ENCODE measurements around the gene B3GNT9.

DNA sequence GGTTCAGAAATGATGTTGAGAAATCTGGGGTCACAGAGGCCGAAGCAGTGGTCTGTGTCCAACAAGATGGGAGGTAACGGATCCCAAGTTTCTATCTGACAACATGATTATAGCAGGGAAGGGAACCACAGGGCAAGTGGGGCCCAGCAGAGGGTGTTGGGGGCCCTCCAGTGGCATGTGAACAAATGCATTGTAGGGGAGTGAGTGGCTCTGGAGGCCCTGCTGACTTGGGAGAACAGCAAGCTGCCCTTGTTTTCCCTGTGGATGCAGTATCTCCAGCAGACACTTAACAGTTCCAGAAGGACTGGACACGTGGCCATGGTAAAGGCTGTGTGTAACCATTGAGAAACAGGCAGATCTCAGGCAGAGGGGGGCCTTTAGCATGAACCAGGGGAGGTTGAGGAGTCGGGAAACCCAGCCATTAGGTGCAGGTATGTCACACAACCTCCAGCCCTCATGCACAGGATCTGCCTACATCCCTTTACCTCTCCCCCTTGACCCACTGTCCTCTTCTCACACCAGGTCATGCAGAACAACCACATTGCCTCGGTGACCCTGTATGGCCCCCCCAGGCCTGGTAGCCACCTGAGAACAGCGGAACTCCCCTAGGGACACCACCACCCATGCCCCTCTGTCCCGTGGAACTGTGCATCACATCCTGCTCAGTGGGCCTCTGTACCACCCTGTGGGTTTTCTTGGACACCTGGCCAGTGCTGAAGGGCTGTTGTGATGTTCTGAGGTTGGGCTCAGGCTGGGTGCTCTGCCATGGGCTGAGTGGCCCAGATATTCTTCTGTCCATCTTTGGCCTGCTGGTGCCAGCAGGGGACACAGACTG is 4.1 kb downstream of the B3GNT9 start:
- TF ChIP-seq TARDBP (IDR thresholded peaks at IDR 0.05) (no peak), FOXA1 (IDR thresholded peaks at IDR 0.05) (no peak), SP1 (IDR thresholded peaks at IDR 0.05) (no peak), CTBP1 (IDR thresholded peaks at IDR 0.05; ENCODE audit: borderline replicate concordance) (no peak), FOXM1 (IDR thresholded peaks at IDR 0.05; ENCODE audit: borderline replicate concordance) (no peak), FOXK2 (IDR thresholded peaks at IDR 0.05) (no peak), PKNOX1 (IDR thresholded peaks at IDR 0.05) (no peak), BHLHE40 (IDR thresholded peaks at IDR 0.05; ENCODE audit: borderline replicate concordance) (no peak), NFRKB (IDR thresholded peaks at IDR 0.05) (no peak)
